K562 (cell line): ENCODE results near the gene PLPPR1. TPM values are rescaled to one million over a fixed set of nuclear protein-coding genes. Genes with fewer than 3 reads are reported as not detected.

Source experiments
- ATAC-seq: fragments of 200-7000 bp; cut with Tn5 transposase; 3 replicates; pipeline ENCODE4 v1.9.1; 2020; ENCODE audit warnings: moderate library complexity
- BruUV-seq: library from RNA; stranded (reverse); fragments of 400-500 nt; replicated peaks from 2 replicates; lab custom pipeline; 2021; lab: Mats Ljungman, UMichigan
- CTCF ChIA-PET: fragments of 300-600 bp; formaldehyde crosslinking; extraction: SDS; loops from one replicate; lab custom pipeline; 2021; ENCODE audit warnings: low intra/inter-chr PET ratio; lab: Yijun Ruan, JAX
- POLR2A ChIA-PET: fragments of 300-600, 350-650 bp; sonication (Branson Sonifier 250); formaldehyde crosslinking; extraction: SDS; loops from one replicate; lab custom pipeline; 2021; ENCODE audit warnings: antibody characterized with exemption, inconsistent platforms; lab: Yijun Ruan, JAX
- DNase-seq, 4 experiments: peaks; one replicate each; pipeline versions ENCODE4 v3.0.0 to v3.0.0-alpha.2; 2011 to 2018; ENCODE audit warnings: low spot score in 3 of 4, mixed read lengths in 3 of 4; ENCODE audit errors: extremely low read depth in 1 of 4
- FAIRE-seq: peaks from 2 replicates; lab custom pipeline; 2011; peaks lifted over from hg19 to GRCh38; lab: Jason Lieb, UNC
- H2AFZ ChIP-seq: 2 replicates; pipeline ENCODE4 v1.6.0; 2011; ENCODE audit warnings: low read depth, low read length, control low read depth, inconsistent platforms
- H3K27ac ChIP-seq: fragments of 200-600 bp; 3 replicates; pipeline ENCODE4 v1.8.0; 2011; ENCODE audit warnings: low read depth, mild to moderate bottlenecking, control low read depth, inconsistent platforms, low read length, moderate library complexity, mixed read lengths; ENCODE audit errors: extremely low read depth
- H3K27me3 ChIP-seq, 2 experiments: fragments of 300-600 bp in 1 of 2; 2 replicates in 1 of 2; 3 replicates in 1 of 2; pipeline versions ENCODE4 v1.6.0 to v1.8.0; 2011; ENCODE audit warnings: inconsistent platforms in 2 of 2, low read length in 2 of 2, mild to moderate bottlenecking in 1 of 2, mixed read lengths in 1 of 2, moderate library complexity in 1 of 2; ENCODE audit not compliant: control insufficient read depth in 2 of 2, insufficient read depth in 2 of 2
- H3K36me3 ChIP-seq: fragments of 300-600 bp; 3 replicates; pipeline ENCODE4 v1.8.0; 2011; ENCODE audit warnings: mild to moderate bottlenecking, low read length, inconsistent platforms; ENCODE audit not compliant: control insufficient read depth, insufficient read depth
- H3K4me1 ChIP-seq, 2 experiments: fragments of 200-600 bp in 1 of 2; replicated peaks in 1 of 2; 2 replicates in 1 of 2; 3 replicates in 1 of 2; pipeline versions ENCODE4 v1.5.1 to v1.8.0; 2011; ENCODE audit warnings: inconsistent platforms in 2 of 2, low read length in 2 of 2, mild to moderate bottlenecking in 1 of 2, mixed read lengths in 1 of 2, moderate library complexity in 1 of 2; ENCODE audit not compliant: control insufficient read depth in 2 of 2, insufficient read depth in 2 of 2
- H3K4me2 ChIP-seq: 2 replicates; pipeline ENCODE4 v1.6.1; 2011; ENCODE audit warnings: low read length, control low read depth, inconsistent platforms, mixed read lengths; ENCODE audit not compliant: insufficient read depth
- H3K4me3 ChIP-seq: fragments of 200-600 bp; sonication (generic), shearing (Covaris generic); 2 replicates; pipeline ENCODE4 v1.5.1; 2016; ENCODE audit warnings: control low read depth, inconsistent platforms
- H3K79me2 ChIP-seq: fragments of 200-600 bp; 3 replicates; pipeline ENCODE4 v1.8.0; 2011; ENCODE audit warnings: low read length, inconsistent platforms; ENCODE audit not compliant: control insufficient read depth, insufficient read depth
- H3K9ac ChIP-seq, 2 experiments: 2 replicates each; pipeline versions ENCODE4 v1.6.0 to v1.6.1; 2011; ENCODE audit warnings: low read depth in 2 of 2, low read length in 2 of 2, control low read depth in 1 of 2, inconsistent platforms in 1 of 2, mild to moderate bottlenecking in 1 of 2, mixed read lengths in 1 of 2; ENCODE audit not compliant: insufficient read depth in 1 of 2
- H3K9me1 ChIP-seq: one replicate; pipeline ENCODE4 v1.6.0; 2011; ENCODE audit warnings: inconsistent platforms, mild to moderate bottlenecking, low read length, moderate library complexity; ENCODE audit not compliant: control insufficient read depth, insufficient read depth
- H3K9me3 ChIP-seq: replicated peaks from 2 replicates; pipeline ENCODE4 v1.5.1; 2011; ENCODE audit warnings: low read depth, low read length, inconsistent platforms; ENCODE audit not compliant: control insufficient read depth, insufficient read depth
- H4K20me1 ChIP-seq: replicated peaks from 2 replicates; pipeline ENCODE4 v1.6.1; 2011; ENCODE audit warnings: low read length, inconsistent platforms, mixed read lengths; ENCODE audit not compliant: control insufficient read depth, insufficient read depth
- CHAMP1 ChIP-seq: fragments of 450-650 bp; IDR thresholded peaks from 2 replicates; pipeline ENCODE4 v1.6.1; 2016; ENCODE audit warnings: mild to moderate bottlenecking
- DDX20 ChIP-seq: fragments of 450-650 bp; IDR thresholded peaks from 2 replicates; pipeline ENCODE4 v1.6.1; 2016; ENCODE audit warnings: missing genetic modification characterization, low read depth, mild to moderate bottlenecking, missing compliant biosample characterization, moderate library complexity
- E2F6 ChIP-seq, 2 experiments: IDR thresholded peaks; 2 replicates each; pipeline ENCODE4 v1.6.1; 2011; ENCODE audit warnings: borderline replicate concordance in 1 of 2, control low read depth in 1 of 2, low read depth in 1 of 2, low read length in 1 of 2, mild to moderate bottlenecking in 1 of 2, mixed read lengths in 1 of 2, moderate library complexity in 1 of 2; ENCODE audit not compliant: insufficient read depth in 1 of 2, insufficient read length in 1 of 2, poor library complexity in 1 of 2, severe bottlenecking in 1 of 2; ENCODE audit errors: extremely low read depth in 1 of 2
- EGR1 ChIP-seq: fragments of 450-650 bp; conservative IDR thresholded peaks from 2 replicates; pipeline ENCODE4 v1.6.1; 2017; ENCODE audit warnings: mild to moderate bottlenecking
- MAFG ChIP-seq: fragments of 450-650 bp; conservative IDR thresholded peaks from 2 replicates; pipeline ENCODE4 v1.6.1; 2016; ENCODE audit warnings: missing genetic modification characterization, missing compliant biosample characterization
- PHF21A ChIP-seq: fragments of 450-650 bp; IDR thresholded peaks from 2 replicates; pipeline ENCODE4 v1.6.1; 2017; ENCODE audit warnings: low read depth, borderline replicate concordance
- SRSF7 ChIP-seq: fragments of 200-400 bp; formaldehyde crosslinking; optimal IDR thresholded peaks from 2 replicates; pipeline ENCODE3; 2017; ENCODE audit warnings: mild to moderate bottlenecking, low read depth, low read length
- ZBTB26 ChIP-seq: fragments of 450-650 bp; formaldehyde crosslinking; IDR thresholded peaks from 2 replicates; pipeline ENCODE4 v1.4.0; 2022; ENCODE audit warnings: missing genetic modification characterization
- ZNF239 ChIP-seq: fragments of 250-450 bp; sonication (Bioruptor Pico); IDR thresholded peaks from 2 replicates; pipeline ENCODE4 v1.4.0; 2020; ENCODE audit warnings: mild to moderate bottlenecking
- ZNF592 ChIP-seq: fragments of 450-650 bp; IDR thresholded peaks from 2 replicates; pipeline ENCODE4 v1.6.1; 2017; ENCODE audit warnings: antibody characterized with exemption, mild to moderate bottlenecking
- WGBS: fragments of 100-300 bp; shearing (Covaris generic); methylation state at CpG from one replicate; pipeline ENCODE4 v1.1.6; 2016; ENCODE audit warnings: low coverage, mixed read lengths; ENCODE audit not compliant: insufficient coverage; ENCODE audit errors: missing lambda C conversion rate; 5-methylcytosine and 5-hydroxymethylcytosine counted together
- in situ Hi-C: fragments of 300-500 bp; cut with MboI; formaldehyde crosslinking; loops from 4 replicates; pipeline ENCODE4 v1.15.0; 2018; ENCODE audit warnings: inconsistent platforms, mixed read lengths
- intact Hi-C: fragments of 100-400 bp; cut with micrococcal nuclease; formaldehyde crosslinking; loops from 2 replicates; pipeline ENCODE4 v1.14.2; 2022
- polyA plus RNA-seq, 8 experiments: library from polyadenylated mRNA; depleted of rRNA in 4 of 8; stranded (reverse) in 5 of 8; unstranded in 3 of 8; fragments of >200 nt; fragmentation: Nextera tagmentation in 2 of 8; fragmentation: Illumina TruSeq in 1 of 8; extraction: Ambion mirVana in 2 of 8; extraction: Trizol in 1 of 8; gene quantifications; 2 replicates each; pipeline versions ENCODE4 v1.2.1 to v1.2.3, GENCODE V29; 2011 to 2014; ENCODE audit warnings: inconsistent platforms in 1 of 8, missing spikeins in 1 of 8
- total RNA-seq, 7 experiments: library from RNA; depleted of rRNA in 6 of 7; stranded (reverse); fragments of >200 nt in 6 of 7; fragmentation: Illumina TruSeq in 2 of 7; extraction: Trizol in 2 of 7; gene quantifications; 2 replicates each; pipeline versions ENCODE4 v1.2.1 to v1.2.3, GENCODE V29; 2011 to 2021; ENCODE audit warnings: low replicate concordance in 1 of 7

Gene PLPPR1
- total and polyA plus RNA-seq, 9 of the 15 experiments (the other 6 are each of a cell fraction or from before 2014, with no cell fraction given), result not detected

- TF ChIP-seq CHAMP1 (no peak), ZBTB26 (no peak), MAFG (no peak), EGR1 (no peak)
- TF ChIP-seq, all 486 proteins: peak for 0
Measured at GRCh38 chr9:101326035-101326434, 297.5 kb downstream of the PLPPR1 start (continued).

GRCh38 chr9:101326501-101326900 is 298.0 kb downstream of the PLPPR1 start:
- DNase-seq (no peak), FAIRE-seq (no peak), ATAC-seq (no peak)
- no peak for TF ChIP-seq ZNF592
- no peak for TF ChIP-seq SRSF7
- TF ChIP-seq PHF21A, result no peak
- TF ChIP-seq ZNF239 (CRISPR knock-in tag), result no peak
- no peak for TF ChIP-seq E2F6 (IDR thresholded peaks at IDR 0.05; ENCODE audit: borderline replicate concordance in 1 of 2, extremely low read depth in 1 of 2, insufficient read depth in 1 of 2, insufficient read length in 1 of 2, low read depth in 1 of 2, low read length in 1 of 2, poor library complexity in 1 of 2, severe bottlenecking in 1 of 2)
- TF ChIP-seq DDX20 (tag), result no peak
- Histone ChIP-seq H3K27me3 (no peaks in the 10 kb centered on the region), H4K20me1 (no peaks in the 10 kb centered on the region), H3K9me1 (no peaks in the 10 kb centered on the region), H3K9me3 (peaks cover 5% of the 10 kb centered on the region; the same call in 1 of the 2 replicates), H3K27ac (no peak overlapping the region), H3K36me3 (no peaks in the 10 kb centered on the region), H3K4me1 (peaks cover 0 to 2% of the 10 kb centered on the region in 2 experiments; a peak in 2 of 5 replicates), H2AFZ (no peak overlapping the region), H3K4me3 (no peak overlapping the region), H3K4me2 (no peak overlapping the region), H3K9ac (no peak overlapping the region), H3K79me2 (no peaks in the 10 kb centered on the region)
- POLR2A ChIA-PET, result no interaction called here
- no TSS peak for BruUV-seq
- in situ Hi-C loops, result no loop called here
- intact Hi-C loops, result no loop called here
- CTCF ChIA-PET, result no interaction called here
- 72% methylated on average over 1 of the region's 1 CpG for WGBS
